Panc1 (cell line): ENCODE measurements around the gene GPR18. TPM values are rescaled to one million over a fixed set of nuclear protein-coding genes. Genes with fewer than 3 reads are reported as not detected.

Experiments used
- ATAC-seq: fragments of 200-7000 bp; cut with Tn5 transposase; 2 replicates; pipeline ENCODE4 v1.9.1; 2020; ENCODE audit warnings: mild to moderate bottlenecking, moderate library complexity
- BruUV-seq: library from RNA; stranded (reverse); fragments of 400-500 nt; replicated peaks from 2 replicates; lab custom pipeline; 2021; lab: Mats Ljungman, UMichigan
- CTCF ChIA-PET: fragments of 300-600 bp; sonication (Branson Sonifier 250); formaldehyde crosslinking; loops from one replicate; lab custom pipeline; 2022; ENCODE audit warnings: antibody characterized with exemption; lab: Charles Lee
- POLR2A ChIA-PET: fragments of 300-600 bp; sonication (Branson Sonifier 250); formaldehyde crosslinking; loops from one replicate; lab custom pipeline; 2022; ENCODE audit warnings: antibody characterized with exemption; lab: Charles Lee
- DNase-seq: peaks from one replicate; pipeline ENCODE4 v3.0.0-alpha.2; 2010; ENCODE audit warnings: low read depth, low spot score
- H3K27ac ChIP-seq: 2 replicates; pipeline ENCODE4 v1.5.1; 2011; ENCODE audit warnings: mild to moderate bottlenecking, low read length, inconsistent platforms
- H3K27me3 ChIP-seq: fragments of 200-500 bp; sonication (Bioruptor generic); 2 replicates; pipeline ENCODE4 v1.6.0; 2014; ENCODE audit warnings: low read length, inconsistent platforms; ENCODE audit not compliant: control insufficient read depth, insufficient read depth
- H3K36me3 ChIP-seq: fragments of 200-500 bp; sonication (Bioruptor generic); 2 replicates; pipeline ENCODE4 v1.5.1; 2014; ENCODE audit warnings: inconsistent platforms, mild to moderate bottlenecking, low read length, moderate library complexity; ENCODE audit not compliant: control insufficient read depth, insufficient read depth
- H3K4me1 ChIP-seq: 2 replicates; pipeline ENCODE4 v1.5.1; 2011; ENCODE audit warnings: inconsistent platforms, mild to moderate bottlenecking, low read length, moderate library complexity; ENCODE audit not compliant: control insufficient read depth, insufficient read depth
- H3K4me3 ChIP-seq, 2 experiments: 2 replicates each; pipeline ENCODE4 v1.5.1; 2011 to 2012; ENCODE audit warnings: low read depth in 2 of 2, low read length in 2 of 2, mild to moderate bottlenecking in 2 of 2, inconsistent platforms in 1 of 2, moderate library complexity in 1 of 2
- H3K9me3 ChIP-seq: fragments of 200-500 bp; sonication (Bioruptor generic); 2 replicates; pipeline ENCODE4 v1.5.1; 2014; ENCODE audit warnings: low read depth, mild to moderate bottlenecking, inconsistent platforms, low read length, moderate library complexity; ENCODE audit not compliant: control insufficient read depth, insufficient read depth
- CTCF ChIP-seq: fragments of 450-650 bp; IDR thresholded peaks from 2 replicates; pipeline ENCODE4 v1.5.1; 2017; ENCODE audit warnings: mild to moderate bottlenecking
- POLR2AphosphoS5 ChIP-seq: IDR thresholded peaks from 2 replicates; pipeline ENCODE4 v1.6.1; 2012; ENCODE audit warnings: mild to moderate bottlenecking, low read depth, low read length, moderate library complexity
- REST ChIP-seq, 2 experiments: IDR thresholded peaks; 2 replicates each; pipeline ENCODE4 v1.6.1; 2011 to 2012; ENCODE audit warnings: low read depth in 2 of 2, control low read depth in 1 of 2, low read length in 1 of 2, mild to moderate bottlenecking in 1 of 2, moderate library complexity in 1 of 2; ENCODE audit not compliant: insufficient read depth in 1 of 2
- SIN3A ChIP-seq: IDR thresholded peaks from 2 replicates; pipeline ENCODE4 v1.6.1; 2012; ENCODE audit warnings: low read depth, mild to moderate bottlenecking, low read length, moderate library complexity, borderline replicate concordance; ENCODE audit not compliant: insufficient read depth
- TCF7L2 ChIP-seq: IDR thresholded peaks from 2 replicates; pipeline ENCODE4 v1.6.1; 2011; ENCODE audit warnings: mild to moderate bottlenecking, low read depth, low read length, inconsistent platforms
- in situ Hi-C: cut with HindIII; loops from 2 replicates; pipeline ENCODE4 v1.10.0; 2016; ENCODE audit warnings: low sequenced_read_pairs, low pct_unique_long_range_greater_than_20kb
- intact Hi-C: fragments of 100-400 bp; cut with micrococcal nuclease; formaldehyde crosslinking; loops from one replicate; pipeline ENCODE4 v1.10.0; 2022; ENCODE audit not compliant: unreplicated experiment
- total RNA-seq: library from RNA; stranded (reverse); gene quantifications from one replicate; pipeline ENCODE4 v1.2.1, GENCODE V29; 2021; ENCODE audit not compliant: unreplicated experiment

The GPR18 gene
- total RNA-seq, 1 experiment from 2014 or later: not detected

GRCh38 chr13:99301913-99302636, 43.9 kb upstream of the GPR18 start:
- intact Hi-C loops: no loop called here
- in situ Hi-C loops: no loop called here
- Histone ChIP-seq H3K36me3 (no peaks in the 10 kb centered on the region), H3K27me3 (no peaks in the 10 kb centered on the region), H3K27ac (no peak overlapping the region), H3K4me1 (no peaks in the 10 kb centered on the region), H3K4me3 (no peak overlapping the region), H3K9me3 (no peaks in the 10 kb centered on the region)
- ChIA-PET CTCF (interaction anchor here (0.5 kb wide), 1 partner anchor 115 kb away, joined by 8 read pairs; no protein-coding TSS in a partner anchor), POLR2A (no interaction called here)
- ATAC-seq: no peak
- no peak for DNase-seq
- BruUV-seq: no TSS peak
- TF ChIP-seq REST (IDR thresholded peaks at IDR 0.05; ENCODE audit: insufficient read depth in 1 of 2, low read depth in 2 of 2, low read length in 1 of 2) (no peak), CTCF (no peak), TCF7L2 (no peak), SIN3A (no peak)

- H3K36me3 ChIP-seq: no peaks in the 10 kb centered on the region
- H3K4me3 ChIP-seq: no peak overlapping the region
- no peaks in the 10 kb centered on the region for H3K9me3 ChIP-seq
- no peaks in the 10 kb centered on the region for H3K4me1 ChIP-seq
- in situ Hi-C loops: no loop called here
- POLR2A ChIA-PET: no interaction called here
- TF ChIP-seq POLR2AphosphoS5 (no peak), CTCF (no peak), REST (IDR thresholded peaks at IDR 0.05; ENCODE audit: insufficient read depth in 1 of 2, low read depth in 2 of 2, low read length in 1 of 2) (no peak), TCF7L2 (no peak), SIN3A (no peak)
- CTCF ChIA-PET: no interaction called here
- H3K27ac ChIP-seq: no peak overlapping the region
- H3K27me3 ChIP-seq: no peaks in the 10 kb centered on the region
- ATAC-seq: no peak
- BruUV-seq: no TSS peak
- no peak for DNase-seq
- intact Hi-C loops: no loop called here
These were observed 43.1 kb upstream of the GPR18 start for GRCh38 chr13:99301056-99301838.
